ENCODE results near the gene MCF2L.
"Not testable (repeated sequence)": the region's sequence is repeated elsewhere in the genome, so short reads cannot be mapped to it uniquely, and the experiment has no call there.

Gene MCF2L

GRCh38 chr13:113053376-113053775, 84.4 kb downstream of the MCF2L start:
- TF ChIP-seq ZFP30 (CRISPR knock-in tag; IDR thresholded peaks at IDR 0.05) (no peak), ZNF8 (CRISPR knock-in tag; IDR thresholded peaks at IDR 0.05) (no peak)
- no peak for ATAC-seq

GRCh38 chr13:113053801-113054604, 85.0 kb downstream of the MCF2L start:
- TF ChIP-seq CSDC2 (CRISPR knock-in tag; IDR thresholded peaks at IDR 0.05): no peak
- no peak for TF ChIP-seq TOX (CRISPR knock-in tag; IDR thresholded peaks at IDR 0.05; ENCODE audit: borderline replicate concordance)
- TF ChIP-seq GLIS3 (CRISPR knock-in tag; IDR thresholded peaks at IDR 0.05): no peak
- TF ChIP-seq, protein P1, sequence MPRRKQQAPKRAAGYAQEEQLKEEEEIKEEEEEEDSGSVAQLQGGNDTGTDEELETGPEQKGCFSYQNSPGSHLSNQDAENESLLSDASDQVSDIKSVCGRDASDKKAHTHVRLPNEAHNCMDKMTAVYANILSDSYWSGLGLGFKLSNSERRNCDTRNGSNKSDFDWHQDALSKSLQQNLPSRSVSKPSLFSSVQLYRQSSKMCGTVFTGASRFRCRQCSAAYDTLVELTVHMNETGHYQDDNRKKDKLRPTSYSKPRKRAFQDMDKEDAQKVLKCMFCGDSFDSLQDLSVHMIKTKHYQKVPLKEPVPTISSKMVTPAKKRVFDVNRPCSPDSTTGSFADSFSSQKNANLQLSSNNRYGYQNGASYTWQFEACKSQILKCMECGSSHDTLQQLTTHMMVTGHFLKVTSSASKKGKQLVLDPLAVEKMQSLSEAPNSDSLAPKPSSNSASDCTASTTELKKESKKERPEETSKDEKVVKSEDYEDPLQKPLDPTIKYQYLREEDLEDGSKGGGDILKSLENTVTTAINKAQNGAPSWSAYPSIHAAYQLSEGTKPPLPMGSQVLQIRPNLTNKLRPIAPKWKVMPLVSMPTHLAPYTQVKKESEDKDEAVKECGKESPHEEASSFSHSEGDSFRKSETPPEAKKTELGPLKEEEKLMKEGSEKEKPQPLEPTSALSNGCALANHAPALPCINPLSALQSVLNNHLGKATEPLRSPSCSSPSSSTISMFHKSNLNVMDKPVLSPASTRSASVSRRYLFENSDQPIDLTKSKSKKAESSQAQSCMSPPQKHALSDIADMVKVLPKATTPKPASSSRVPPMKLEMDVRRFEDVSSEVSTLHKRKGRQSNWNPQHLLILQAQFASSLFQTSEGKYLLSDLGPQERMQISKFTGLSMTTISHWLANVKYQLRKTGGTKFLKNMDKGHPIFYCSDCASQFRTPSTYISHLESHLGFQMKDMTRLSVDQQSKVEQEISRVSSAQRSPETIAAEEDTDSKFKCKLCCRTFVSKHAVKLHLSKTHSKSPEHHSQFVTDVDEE (CRISPR knock-in tag; IDR thresholded peaks at IDR 0.05): no peak
- TF ChIP-seq ESRRG (CRISPR knock-in tag; IDR thresholded peaks at IDR 0.05): no peak
- no peak for TF ChIP-seq ZC3H10 (CRISPR knock-in tag; IDR thresholded peaks at IDR 0.05)
- TF ChIP-seq BACH2 (CRISPR knock-in tag; IDR thresholded peaks at IDR 0.05; ENCODE audit: borderline replicate concordance): no peak
- TF ChIP-seq ARNTL (CRISPR knock-in tag; IDR thresholded peaks at IDR 0.05; ENCODE audit: borderline replicate concordance, low read depth): no peak
- TF ChIP-seq OSR1 (CRISPR knock-in tag; IDR thresholded peaks at IDR 0.05): no peak
- TF ChIP-seq, protein P2, sequence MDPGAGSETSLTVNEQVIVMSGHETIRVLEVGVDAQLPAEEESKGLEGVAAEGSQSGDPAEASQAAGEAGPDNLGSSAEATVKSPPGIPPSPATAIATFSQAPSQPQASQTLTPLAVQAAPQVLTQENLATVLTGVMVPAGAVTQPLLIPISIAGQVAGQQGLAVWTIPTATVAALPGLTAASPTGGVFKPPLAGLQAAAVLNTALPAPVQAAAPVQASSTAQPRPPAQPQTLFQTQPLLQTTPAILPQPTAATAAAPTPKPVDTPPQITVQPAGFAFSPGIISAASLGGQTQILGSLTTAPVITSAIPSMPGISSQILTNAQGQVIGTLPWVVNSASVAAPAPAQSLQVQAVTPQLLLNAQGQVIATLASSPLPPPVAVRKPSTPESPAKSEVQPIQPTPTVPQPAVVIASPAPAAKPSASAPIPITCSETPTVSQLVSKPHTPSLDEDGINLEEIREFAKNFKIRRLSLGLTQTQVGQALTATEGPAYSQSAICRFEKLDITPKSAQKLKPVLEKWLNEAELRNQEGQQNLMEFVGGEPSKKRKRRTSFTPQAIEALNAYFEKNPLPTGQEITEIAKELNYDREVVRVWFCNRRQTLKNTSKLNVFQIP (CRISPR knock-in tag; IDR thresholded peaks at IDR 0.05; ENCODE audit: borderline replicate concordance, low read depth): no peak
- TF ChIP-seq, protein P3, sequence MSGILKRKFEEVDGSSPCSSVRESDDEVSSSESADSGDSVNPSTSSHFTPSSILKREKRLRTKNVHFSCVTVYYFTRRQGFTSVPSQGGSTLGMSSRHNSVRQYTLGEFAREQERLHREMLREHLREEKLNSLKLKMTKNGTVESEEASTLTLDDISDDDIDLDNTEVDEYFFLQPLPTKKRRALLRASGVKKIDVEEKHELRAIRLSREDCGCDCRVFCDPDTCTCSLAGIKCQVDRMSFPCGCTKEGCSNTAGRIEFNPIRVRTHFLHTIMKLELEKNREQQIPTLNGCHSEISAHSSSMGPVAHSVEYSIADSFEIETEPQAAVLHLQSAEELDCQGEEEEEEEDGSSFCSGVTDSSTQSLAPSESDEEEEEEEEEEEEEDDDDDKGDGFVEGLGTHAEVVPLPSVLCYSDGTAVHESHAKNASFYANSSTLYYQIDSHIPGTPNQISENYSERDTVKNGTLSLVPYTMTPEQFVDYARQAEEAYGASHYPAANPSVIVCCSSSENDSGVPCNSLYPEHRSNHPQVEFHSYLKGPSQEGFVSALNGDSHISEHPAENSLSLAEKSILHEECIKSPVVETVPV (CRISPR knock-in tag; IDR thresholded peaks at IDR 0.05): no peak
- TF ChIP-seq RARB (CRISPR knock-in tag; IDR thresholded peaks at IDR 0.05): no peak
- no peak for TF ChIP-seq TCF4 (CRISPR knock-in tag; IDR thresholded peaks at IDR 0.05; ENCODE audit: borderline replicate concordance)
- TF ChIP-seq ZNF8 (CRISPR knock-in tag; IDR thresholded peaks at IDR 0.05): no peak
- ATAC-seq: no peak

DNA sequence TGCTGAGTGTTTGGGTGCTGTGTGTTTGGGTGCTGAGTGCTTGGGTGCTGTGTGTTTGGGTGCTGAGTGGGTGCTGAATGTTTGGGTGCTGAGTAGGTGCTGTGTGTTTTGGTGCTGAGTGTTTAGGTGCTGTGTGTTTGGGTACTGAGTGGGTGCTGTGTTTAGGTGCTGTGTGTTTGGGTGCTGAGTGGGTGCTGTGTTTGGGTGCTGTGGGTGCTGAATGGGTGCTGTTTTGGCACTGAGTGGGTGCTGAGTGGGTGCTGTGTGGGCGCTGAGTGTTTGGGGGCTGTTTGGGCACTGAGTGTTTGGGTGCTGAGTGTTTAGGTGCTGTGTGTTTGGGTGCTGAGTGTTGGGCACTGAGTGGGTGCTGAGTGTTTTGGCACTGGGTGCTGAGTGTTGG, 88.1 kb downstream of the MCF2L start:
- TF ChIP-seq, protein P1 (CRISPR knock-in tag; IDR thresholded peaks at IDR 0.05): no peak
- no peak for TF ChIP-seq ISL1 (CRISPR knock-in tag; IDR thresholded peaks at IDR 0.05)
- TF ChIP-seq GLIS3 (CRISPR knock-in tag; IDR thresholded peaks at IDR 0.05): no peak
- ATAC-seq: no peak

GRCh38 chr13:113057559-113057958, 88.5 kb downstream of the MCF2L start:
- ATAC-seq: not testable (repeated sequence)
